ENCODE data around the gene ABO. TPM values are rescaled to one million over a fixed set of nuclear protein-coding genes. Genes with fewer than 3 reads are reported as not detected.
"Not testable (repeated sequence)": the region's sequence is repeated elsewhere in the genome, so short reads cannot be mapped to it uniquely, and the experiment has no call there.

ABO gene
- total and polyA plus RNA-seq, 10 of the 15 experiments (the other 5 are each of a cell fraction or from before 2014, with no cell fraction given) = 0.10 TPM; not detected in 9

GRCh38 chr9:133269537-133270362 is 5.3 kb downstream of the ABO start:
- ChIA-PET POLR2A (no interaction called here), CTCF (interaction anchor here (1.2 kb wide), 1 partner anchor 30 kb away, joined by 4 read pairs; no protein-coding TSS in a partner anchor), SMC1A (ENCODE audit: uncharacterized antibody, unreplicated experiment) (no interaction called here), RAD21 (ENCODE audit: unreplicated experiment) (no interaction called here)
- Histone ChIP-seq H3K27me3 (replicated peaks in 1 of 2; ENCODE audit: control insufficient read depth in 2 of 2, insufficient read depth in 2 of 2, low read length in 1 of 2) (peaks cover 0 to 1% of the 10 kb centered on the region in 2 experiments; a peak in 2 of 4 replicates), H3K36me3 (ENCODE audit: control insufficient read depth in 2 of 2, insufficient read depth in 2 of 2, low read length in 1 of 2) (no peaks in the 10 kb centered on the region), H3K4me1 (ENCODE audit: control insufficient read depth, insufficient read depth, low read length) (no peaks in the 10 kb centered on the region), H4K20me1 (ENCODE audit: control insufficient read depth, insufficient read depth) (no peaks in the 10 kb centered on the region), H3K4me2 (ENCODE audit: control insufficient read depth, insufficient read depth) (no peak overlapping the region), H3K27ac (ENCODE audit: control insufficient read depth, insufficient read depth) (no peak overlapping the region), H3K4me3 (no peak overlapping the region), H3K9me3 (replicated peaks; ENCODE audit: control insufficient read depth, insufficient read depth, low read length) (no peaks in the 10 kb centered on the region), H3K9ac (ENCODE audit: control insufficient read depth, insufficient read depth, low read length) (no peak overlapping the region), H3K79me2 (ENCODE audit: control insufficient read depth, insufficient read depth, low read length) (no peaks in the 10 kb centered on the region), H2AFZ (ENCODE audit: control insufficient read depth, low read depth, low read length) (no peak overlapping the region)
- FAIRE-seq = no peak
- DNase-seq (ENCODE audit: low read depth, low spot score) = no peak
- no peak for ATAC-seq
- TF ChIP-seq ZNF622 (IDR thresholded peaks at IDR 0.05) (no peak), RCOR1 (conservative IDR thresholded peaks at IDR 0.05; ENCODE audit: low read depth, low read length) (no peak)
- intact Hi-C loops (cut with micrococcal nuclease; ENCODE audit: unreplicated experiment) (no loop called here), in situ Hi-C loops (cut with MboI) (no loop called here)
- BruUV-seq (replicated peaks) = no TSS peak
- WGBS (ENCODE audit: insufficient coverage, insufficient replicate concordance, low lambda C conversion rate, missing lambda C conversion rate) = 29% methylated on average over 9 of the region's 9 CpGs

- H3K9me3 ChIP-seq (replicated peaks; ENCODE audit: control insufficient read depth, insufficient read depth, low read length); FAIRE-seq; H3K4me3 ChIP-seq; in situ Hi-C loops (cut with MboI); SMC1A ChIA-PET (ENCODE audit: uncharacterized antibody, unreplicated experiment); CTCF ChIA-PET; H3K4me2 ChIP-seq (ENCODE audit: control insufficient read depth, insufficient read depth); H3K4me1 ChIP-seq (ENCODE audit: control insufficient read depth, insufficient read depth, low read length); RAD21 ChIA-PET (ENCODE audit: unreplicated experiment); H3K27ac ChIP-seq (ENCODE audit: control insufficient read depth, insufficient read depth); H3K36me3 ChIP-seq (ENCODE audit: control insufficient read depth in 2 of 2, insufficient read depth in 2 of 2, low read length in 1 of 2); BruUV-seq (replicated peaks); H3K9ac ChIP-seq (ENCODE audit: control insufficient read depth, insufficient read depth, low read length); POLR2A ChIA-PET; ATAC-seq; H2AFZ ChIP-seq (ENCODE audit: control insufficient read depth, low read depth, low read length); H3K79me2 ChIP-seq (ENCODE audit: control insufficient read depth, insufficient read depth, low read length); intact Hi-C loops (cut with micrococcal nuclease; ENCODE audit: unreplicated experiment); H3K27me3 ChIP-seq (replicated peaks in 1 of 2; ENCODE audit: control insufficient read depth in 2 of 2, insufficient read depth in 2 of 2, low read length in 1 of 2); H4K20me1 ChIP-seq (ENCODE audit: control insufficient read depth, insufficient read depth); DNase-seq (ENCODE audit: low read depth, low spot score): not testable (repeated sequence)
- 0% methylated on average over 2 of the region's 2 CpGs for WGBS (ENCODE audit: insufficient coverage, insufficient replicate concordance, low lambda C conversion rate, missing lambda C conversion rate)
These were observed 5.9 kb downstream of the ABO start for GRCh38 chr9:133269136-133269535.

Measured in GM12878 (cell line).